Activated CD8-positive, alpha-beta memory T cell treated with anti-CD3 and anti-CD28 coated beads for 4 hours (primary cell): ENCODE data around the gene MPPED1.

Source experiments
- DNase-seq, 2 donors: peaks; one replicate each; pipeline ENCODE4 v3.0.0-alpha.2; 2020; ENCODE audit warnings: low read depth in 2 of 2

Gene MPPED1

DNA sequence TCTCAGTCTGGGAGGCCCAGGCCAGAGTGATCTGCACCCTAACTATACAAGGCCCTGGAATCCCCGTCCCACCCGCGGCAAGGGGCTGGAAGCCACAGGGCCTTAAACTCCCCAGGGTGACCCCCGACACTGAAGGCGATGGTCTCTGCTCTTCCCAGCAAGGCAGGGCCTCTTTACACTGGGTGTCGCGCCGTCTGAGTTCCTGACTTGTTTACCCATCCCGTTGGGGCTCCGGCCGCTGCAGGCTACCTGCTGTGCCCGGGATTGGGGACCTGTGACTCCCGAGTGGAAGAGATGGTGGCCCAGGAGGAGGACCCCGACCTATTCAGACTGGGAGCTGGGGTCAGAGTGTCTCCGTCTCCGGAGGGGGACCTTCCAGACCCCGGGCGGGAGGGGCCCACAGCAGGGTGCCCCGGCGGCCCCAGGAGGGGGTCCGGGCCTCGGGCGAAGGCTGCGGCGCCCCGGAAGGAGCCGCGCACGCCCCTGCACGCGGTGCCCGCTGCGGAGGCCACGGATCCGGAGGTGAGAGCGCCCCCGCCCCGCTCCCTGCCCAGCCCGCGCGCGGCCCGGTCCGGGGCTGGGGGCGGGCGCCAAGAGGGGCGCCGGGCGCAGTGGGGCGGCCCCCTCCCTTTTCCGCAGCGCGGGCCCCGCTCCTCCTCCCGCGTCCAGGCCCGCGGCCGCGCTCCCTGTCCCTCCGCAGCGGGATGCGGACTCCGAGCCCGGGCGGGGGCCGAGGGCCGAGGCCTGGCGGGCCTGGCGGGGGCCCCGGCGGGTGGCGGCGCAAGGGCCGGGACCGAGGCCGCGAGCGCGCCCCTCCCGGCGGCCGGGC is 560 bp upstream of the MPPED1 start:
- DNase-seq: no peak

DNA sequence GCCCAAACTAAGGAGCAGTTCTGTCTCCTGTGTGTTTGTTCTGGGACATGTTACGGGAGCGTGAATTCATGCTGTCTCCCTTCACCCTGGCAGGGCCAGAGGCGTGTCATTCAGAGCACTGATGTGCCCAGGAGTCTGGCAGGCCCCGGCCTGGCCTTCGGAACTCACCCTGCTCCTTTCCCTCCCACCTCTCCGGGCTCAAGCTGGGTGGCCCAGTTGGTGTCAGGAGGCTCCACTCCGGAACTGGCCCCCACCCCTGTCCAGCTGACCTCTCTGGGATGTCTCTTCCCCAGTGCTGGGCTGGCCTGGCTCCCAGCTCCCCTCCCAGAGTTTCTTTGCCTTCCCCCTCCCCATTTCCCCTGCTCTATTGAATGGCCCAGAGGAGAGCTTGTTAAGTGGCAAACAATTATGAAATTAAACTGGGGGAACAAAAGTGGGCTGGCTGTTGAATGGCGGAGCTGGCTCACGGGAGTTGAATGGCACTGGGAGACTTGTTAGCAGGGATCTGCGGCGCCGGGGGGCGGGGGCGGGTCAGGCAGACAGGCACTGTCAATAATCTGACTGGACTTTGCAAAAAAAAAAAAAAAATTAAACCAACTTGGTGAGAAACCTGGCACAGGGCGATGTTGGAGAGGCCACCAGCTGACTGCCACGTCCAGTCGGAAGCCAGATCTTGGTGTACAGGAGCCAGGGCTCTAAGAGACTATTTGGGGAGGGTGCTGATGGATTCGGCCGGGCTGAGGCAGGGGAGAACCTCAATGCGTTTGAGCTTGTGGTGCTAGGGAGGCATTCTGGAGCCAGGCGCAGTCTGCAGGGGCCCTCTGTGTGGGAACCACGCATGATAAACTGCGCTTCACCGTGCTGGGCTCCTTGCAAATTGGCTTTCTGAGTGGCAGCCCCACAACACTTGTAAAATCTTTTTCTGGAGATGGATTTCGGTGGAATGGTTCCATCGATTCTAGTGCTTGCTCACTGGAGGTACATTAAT is 1.3 kb downstream of the MPPED1 start:
- DNase-seq: no peak

DNA sequence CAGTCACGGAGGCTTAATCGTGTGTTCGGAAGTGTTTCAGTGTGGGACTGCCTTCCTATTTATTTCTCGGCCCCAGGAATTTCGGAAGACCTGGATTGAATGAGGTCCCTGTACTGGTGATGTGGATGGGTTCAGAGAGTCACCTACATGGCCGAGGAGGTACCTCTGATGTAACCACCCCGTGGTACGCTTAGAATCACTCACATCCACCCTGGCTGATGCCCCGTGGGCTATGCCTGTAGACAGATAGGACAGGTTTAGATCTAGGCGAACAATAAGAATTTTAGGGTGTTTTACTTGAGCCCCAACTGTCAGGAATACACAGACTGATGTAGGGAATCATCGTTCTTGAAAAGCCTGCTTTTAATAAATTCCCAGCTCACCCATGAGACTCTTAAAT is 2.0 kb downstream of the MPPED1 start:
- DNase-seq: no peak

DNA sequence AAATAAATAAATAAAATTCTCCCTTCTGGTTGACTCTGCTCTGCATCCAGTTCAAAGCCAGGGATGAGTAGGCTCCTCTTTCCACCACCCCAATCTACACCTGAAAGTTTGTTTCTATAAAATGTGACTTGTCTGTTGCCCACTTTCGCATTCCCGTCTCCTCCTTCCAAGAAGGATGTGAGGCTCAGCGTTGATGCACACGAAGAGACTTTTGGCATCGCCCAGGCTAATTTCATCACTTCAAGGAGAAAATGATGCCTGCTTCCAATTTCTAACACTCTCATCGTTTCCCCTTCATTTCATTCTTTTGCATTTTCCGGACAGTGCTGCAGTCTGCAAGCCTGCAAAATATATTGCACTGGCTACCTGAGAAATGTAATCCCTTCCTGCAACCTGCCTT is 3.9 kb downstream of the MPPED1 start:
- DNase-seq: no peak

DNA sequence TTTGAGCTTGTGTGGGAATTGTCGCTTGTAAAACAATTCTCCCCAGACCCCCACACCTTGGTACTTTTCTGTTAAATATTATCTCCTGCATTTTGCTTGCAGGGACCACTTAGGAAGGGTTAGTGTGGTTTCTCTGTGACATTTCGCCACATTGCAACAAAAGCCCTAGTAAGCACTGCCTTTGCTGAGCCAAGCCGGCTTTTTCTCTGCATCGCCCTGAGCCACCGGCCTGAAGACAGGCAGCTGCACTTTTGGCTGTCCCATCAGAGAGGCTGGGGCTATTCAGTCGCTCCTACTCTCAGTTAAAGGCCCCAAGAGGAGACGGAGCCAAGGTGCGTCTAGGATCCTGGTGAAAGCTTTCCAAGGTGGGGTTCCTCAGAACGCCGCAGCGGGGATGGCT is 5.7 kb downstream of the MPPED1 start:
- DNase-seq: no peak

DNA sequence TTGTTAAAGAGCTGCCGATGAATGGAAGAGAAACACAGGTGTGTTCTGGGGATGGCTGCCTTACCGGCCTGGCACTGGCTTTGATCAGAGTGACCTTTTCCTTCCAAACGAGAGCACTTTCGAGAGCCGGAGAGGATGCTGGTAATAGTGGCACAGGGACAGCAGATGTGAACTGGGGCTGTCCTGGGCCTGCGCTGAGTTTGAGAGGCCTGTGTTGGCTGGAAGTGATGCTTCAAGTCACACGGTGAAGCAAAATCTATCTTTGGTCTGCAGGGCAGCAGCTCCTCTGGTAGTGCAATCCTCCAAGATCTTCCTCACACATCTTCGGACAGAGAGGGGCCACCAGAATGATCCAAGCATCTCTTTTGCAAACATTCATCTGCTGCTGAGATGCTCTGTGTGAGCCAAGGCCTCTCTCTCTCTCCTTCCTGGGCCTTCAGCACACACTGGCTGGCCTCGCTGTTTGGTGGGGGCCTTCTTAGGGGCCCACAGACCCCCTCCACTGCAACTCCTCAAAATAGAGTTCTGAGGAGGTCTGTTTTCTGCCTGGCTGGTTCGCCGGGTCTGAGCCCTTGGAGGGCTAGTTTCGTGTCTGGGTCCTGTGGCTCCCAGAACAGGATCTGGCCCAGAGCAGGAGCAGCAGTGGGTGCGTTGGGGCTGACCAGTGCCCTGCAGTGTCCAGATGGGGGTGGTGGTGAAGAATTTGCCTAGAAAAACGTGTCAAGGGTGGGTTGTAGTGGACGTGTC is 6.4 kb downstream of the MPPED1 start:
- DNase-seq: no peak

DNA sequence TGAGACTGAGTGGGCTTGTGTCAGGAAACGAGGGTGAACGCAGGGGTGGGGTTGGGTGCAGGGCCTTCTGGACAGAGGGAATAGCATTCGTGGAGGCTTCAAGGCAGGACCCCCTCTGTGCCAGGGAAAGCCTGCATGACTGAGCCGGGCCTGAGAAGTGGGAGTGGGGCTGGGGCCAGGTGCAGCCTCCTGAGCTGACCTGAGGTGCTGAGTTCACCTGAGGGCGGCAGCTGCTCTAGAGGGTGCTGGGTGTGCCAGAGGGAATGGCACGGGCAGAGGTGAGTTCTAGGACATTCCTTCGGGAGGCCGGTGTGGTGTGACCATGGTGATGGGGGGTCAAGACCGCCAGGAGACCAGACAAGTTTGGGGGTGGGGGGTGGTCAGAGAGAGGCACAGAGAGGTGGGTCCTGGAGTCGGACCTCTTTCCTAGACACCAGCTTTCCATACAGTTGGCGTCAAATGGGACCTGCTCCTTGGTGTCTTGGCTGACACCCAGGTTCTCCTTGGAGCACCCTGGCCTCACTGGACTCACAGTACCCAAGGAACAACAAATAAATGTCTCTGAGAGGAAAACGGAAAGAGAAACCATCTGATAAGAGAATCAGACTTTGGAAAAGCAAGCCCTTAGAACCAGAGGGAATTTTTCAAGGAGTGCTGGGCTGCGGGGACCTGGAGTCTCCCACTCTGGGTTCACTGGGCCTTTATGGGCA is 7.7 kb downstream of the MPPED1 start:
- no peak for DNase-seq

DNA sequence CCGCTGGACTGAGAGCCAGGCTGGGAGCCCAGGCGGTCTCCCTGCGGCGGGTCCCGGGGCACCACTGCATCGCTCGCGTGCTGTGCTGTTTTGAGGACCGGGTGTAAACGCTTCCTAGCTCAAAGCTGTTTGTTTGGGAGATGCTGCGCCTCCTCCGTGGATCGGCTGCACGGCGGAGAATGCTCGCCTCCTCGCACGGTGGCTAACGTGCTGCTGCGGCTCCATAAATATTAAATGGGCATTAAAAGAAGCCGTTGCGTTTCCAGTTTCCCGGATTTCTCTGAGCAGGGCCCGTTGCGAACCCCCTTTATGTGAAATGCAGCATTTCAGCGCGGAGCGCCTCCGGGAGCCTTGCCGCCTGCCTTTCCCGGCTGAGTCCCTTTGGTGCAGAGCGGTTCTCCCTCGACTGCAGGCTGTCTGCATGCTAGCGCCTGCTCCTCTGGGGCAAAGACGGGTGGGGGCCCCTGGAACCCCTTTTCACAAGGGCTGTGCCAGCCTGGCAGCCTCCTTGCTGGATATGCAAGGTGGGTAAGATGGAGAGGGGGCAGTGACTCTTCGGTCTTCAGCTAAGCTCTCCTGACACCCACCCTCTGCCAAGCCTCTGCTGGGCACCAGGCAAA is 9.3 kb downstream of the MPPED1 start:
- no peak for DNase-seq

DNA sequence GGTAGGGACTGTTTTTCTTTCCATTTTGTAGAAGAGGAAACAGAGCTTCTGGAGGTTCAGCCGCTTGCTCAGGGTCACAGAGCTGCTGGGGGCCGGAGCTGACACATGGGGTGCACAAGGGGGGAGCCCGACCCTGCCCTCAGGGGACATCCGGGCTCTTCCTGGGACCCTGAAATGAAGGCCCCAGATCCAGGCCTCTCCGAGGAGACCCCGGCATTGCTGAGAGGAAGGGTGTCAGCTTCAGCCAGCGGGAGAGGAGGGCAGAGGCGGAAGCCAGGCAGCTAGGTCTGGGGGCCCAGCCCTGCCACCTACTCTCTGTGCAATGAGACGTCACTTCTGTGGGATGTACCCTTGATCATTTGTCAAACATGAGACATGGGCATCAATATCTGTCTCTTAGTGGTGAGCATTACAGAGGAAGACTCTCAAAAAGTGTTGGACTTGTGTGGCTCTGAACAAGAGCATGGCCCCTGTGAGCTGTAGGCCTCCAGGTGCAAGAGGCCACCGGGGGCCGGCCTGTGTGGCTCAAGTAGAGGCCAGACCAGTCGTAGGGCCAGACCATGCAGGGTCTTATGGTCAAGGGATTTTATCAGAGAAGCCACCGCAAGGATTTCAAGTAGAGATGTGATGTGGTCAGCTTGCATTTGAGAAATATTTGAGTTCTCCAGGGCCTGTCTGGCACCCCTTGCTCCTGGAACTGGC is 10.3 kb downstream of the MPPED1 start:
- no peak for DNase-seq

DNA sequence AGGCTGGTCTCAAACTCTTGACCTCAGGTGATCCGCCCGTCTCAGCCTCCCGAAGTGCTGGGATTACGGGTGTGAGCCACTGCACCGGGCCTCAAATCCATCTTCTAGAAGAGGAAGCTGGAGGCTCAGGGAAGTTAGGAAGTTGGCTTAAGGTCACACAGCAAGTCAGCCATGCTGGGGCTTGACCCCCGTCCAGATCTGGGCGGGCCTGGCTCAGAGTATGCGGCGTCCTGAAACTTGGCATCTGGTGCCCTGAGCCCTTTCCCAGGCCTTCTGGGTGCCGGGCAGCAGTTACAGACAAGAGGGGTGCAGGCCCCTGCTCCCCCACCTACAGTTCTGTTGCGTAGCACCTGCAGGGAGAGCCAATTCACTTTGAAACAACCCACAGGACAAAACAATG is 11.2 kb downstream of the MPPED1 start:
- DNase-seq: no peak

DNA sequence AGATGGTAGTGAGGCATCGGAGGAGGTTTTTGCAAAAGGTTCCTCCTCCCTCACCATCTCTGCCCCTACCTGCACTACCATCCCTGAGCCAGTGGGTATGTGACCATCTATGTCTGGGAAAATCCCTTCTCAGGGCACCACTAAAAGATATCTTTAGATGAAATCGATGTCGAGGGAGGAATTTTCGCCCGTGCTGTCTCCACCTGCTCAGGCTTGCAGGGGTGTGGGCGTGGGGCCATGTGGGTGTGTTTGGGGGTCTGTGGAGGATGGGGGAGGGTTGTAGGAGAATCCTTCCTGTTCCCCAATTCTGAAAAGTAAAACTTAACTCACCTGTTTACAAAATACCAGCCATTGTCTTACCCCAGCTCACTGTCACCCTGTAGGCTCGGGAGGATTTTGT is 12.4 kb downstream of the MPPED1 start:
- no peak for DNase-seq

DNA sequence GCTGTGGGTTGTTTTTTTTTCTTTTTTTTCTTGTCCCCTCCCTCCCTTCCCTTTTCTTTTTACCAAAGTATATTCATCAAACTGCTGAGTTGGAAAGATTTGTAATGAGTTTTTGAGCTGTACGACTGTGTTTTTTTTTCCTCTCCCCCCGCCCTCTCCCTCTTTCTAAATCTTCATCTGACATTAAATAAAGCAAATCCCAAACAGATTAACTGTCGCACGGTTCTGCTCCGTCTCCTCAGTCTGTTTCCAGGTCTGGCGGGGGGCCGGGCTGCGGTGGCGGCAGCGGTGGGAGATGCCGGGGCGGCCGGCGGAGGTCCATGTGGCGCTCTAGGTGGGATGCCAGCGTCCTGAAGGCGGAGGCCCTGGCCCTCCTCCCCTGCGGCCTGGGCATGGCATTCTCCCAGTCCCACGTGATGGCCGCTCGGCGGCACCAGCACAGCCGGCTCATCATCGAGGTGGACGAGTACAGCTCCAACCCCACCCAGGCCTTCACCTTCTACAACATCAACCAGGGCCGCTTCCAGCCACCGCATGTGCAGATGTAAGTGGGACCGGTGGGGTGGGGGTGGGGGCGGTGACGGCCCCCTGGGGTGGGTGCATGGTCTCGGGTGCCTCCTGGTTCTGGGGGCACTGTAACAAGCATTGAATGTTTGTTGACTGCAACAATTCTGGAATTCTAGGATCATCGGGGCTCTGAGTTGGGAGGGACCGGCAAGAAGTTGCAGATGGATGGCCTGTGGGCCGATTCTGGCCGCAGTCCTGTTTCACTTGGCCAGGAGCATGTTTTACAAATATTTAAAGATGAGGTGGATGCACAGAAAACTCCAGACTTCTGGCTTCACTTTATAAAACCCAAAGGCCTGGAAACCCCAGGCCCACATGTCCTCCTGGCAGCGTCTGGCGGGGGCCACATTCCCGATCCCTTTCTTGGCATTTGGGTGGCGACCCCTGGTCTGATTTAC is 13.1 kb downstream of the MPPED1 start:
- no peak for DNase-seq

DNA sequence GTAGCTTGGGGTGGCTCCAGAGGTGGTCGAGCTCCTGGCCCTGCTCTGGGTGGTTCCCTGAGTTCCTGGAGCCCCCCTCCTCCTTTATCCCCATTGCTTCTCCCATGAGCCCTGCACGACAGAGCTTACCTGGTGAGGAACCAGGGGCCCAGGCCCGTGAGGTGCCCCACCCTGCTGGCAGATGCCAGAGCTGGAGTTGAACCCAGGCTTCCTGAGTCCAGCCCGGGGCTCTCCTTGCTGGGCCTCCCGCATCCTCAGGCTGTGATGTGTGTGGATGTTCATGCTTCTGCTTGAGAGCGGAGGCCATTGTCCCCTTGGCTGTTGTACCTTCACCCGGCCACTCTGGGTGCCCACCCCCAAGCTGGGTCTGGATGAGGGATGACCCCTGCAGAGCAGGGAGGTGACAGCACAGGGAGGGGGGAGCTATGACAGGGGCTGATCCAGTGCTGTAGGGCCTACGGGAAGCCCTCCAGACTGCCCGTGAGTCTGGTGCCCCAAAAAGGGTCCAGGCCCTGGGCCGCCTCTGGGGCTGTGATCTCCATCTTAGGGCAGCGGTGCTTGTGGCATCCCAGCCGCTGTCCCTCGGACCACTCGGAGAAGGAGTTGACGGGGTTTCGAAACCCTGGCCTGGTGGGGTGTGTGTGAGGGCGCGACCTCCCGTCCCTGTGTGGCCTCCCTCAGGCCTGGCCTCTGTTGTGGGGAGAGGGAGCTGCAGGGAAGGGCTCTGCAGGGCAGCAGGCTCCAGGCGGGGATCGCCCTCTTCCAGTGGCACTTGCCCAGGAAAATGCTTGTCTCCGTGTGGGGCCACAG is 14.4 kb downstream of the MPPED1 start:
- DNase-seq: no peak

DNA sequence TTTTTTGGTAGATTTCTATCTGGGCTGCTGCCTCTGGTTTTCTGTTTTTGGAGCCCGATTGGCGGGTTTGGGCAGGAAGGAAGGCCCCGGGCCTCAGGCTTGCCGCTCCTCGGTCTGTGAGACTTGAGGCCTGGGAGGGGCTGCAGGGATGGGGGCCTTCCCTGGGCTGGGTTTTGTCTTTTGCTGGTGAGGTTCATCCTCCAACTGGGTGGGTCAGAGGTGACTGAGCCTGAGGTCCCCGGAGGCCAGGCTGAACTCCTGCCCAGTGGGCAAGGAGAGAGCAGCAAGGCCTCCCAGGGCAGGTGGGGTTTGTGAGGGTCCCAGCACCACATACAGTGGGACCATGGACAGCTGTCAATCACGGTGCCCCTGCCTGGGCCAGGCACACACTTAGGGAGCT is 15.0 kb downstream of the MPPED1 start:
- DNase-seq: no peak

DNA sequence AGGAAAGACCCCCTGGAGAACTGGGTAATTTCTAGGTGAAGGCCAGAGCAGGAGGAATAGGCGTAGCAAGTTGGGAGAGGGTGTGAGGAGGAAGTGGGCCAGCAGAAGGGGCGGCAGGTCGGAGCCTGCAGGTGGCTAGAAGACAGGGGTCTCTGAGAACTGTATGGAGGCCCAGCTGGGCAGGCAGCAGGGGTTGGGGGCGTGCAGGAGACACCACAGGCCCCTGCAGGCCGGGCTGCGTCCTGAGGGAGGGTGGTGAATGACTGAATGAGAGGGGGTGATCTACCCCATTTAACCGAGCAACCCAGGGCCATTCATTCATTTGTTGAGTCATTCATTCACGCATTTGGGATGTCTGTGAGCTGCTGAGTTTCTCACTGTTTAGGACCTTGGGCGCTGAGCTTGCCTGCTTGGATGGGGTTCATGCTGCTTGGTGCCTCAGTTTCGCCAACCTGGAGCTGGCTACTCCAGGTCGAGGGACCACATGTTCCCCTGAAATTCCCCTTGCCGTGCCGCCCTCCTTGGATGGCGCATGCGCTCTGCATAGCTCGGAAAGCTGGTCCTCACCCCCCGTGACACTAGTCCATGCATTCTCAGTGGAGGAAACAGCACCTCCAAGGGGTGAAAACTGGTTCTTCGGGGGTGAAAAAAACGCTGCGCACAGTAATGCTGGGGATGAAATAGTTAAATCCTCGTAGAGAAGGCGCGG is 15.6 kb downstream of the MPPED1 start:
- DNase-seq: no peak

DNA sequence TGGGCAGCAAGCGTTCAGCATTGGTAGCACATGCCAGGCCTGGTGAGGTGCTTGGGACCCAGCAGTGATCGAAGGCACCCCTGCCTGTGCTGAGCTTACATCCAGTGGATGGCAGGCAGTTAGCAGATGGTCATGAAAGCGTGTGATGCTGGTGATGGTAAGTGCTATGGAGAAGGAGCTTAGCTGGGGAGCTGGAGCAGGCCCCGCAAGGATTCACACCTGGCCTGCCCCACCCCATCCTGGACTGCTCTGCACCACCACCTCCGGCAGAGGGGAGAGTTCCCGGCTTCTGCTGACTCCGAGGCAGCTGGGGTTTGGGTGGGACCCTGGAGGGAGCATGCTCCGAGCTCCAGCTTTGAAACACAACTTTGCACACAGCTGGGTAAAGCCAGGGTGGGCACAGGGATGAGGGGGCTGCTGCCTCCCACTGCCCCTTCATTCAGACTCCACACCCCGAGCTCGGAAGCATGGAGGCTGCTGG is 16.2 kb downstream of the MPPED1 start:
- DNase-seq: no peak

DNA sequence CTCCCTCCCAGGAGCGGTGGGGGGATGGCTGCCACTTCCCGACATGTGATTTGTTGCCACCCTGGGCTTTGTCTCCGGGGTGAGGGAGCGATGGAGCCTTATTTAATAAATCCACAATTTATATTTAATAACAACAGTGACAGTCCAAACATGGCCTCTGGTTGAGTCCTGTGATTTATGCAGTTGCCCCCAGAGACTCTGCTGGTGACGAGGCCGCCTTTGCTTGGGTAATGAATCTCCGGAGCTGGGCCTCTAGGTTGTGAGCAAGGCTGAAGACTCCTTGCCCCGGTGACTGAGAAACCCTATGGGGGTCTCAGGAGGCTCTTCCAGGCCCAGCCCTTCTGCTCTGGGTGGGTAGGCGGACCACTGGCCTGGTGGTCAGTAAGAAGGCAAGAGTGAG is 16.7 kb downstream of the MPPED1 start:
- DNase-seq: no peak

DNA sequence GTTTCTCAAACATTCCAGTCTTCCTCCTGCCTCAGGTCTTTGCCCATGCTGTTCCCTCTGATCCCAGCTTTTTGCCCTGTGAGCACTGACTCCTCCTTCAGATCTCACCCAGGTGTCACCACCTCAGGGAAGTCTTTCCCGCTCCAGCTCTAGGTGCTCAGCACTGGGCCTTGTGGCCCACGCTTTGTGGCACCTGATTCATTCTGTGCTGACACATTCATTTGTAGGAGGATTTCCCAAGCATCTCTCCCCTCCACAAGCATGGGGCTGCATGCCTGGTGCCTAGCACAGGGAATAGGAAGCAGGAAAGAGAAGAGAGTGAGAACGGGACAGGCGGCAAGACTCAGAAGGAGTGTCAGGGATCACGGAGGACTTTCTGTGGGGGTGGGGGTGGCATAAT is 17.6 kb downstream of the MPPED1 start:
- DNase-seq: no peak
